ENCODE results near the gene ESRP2. TPM values are rescaled to one million over a fixed set of nuclear protein-coding genes. Genes with fewer than 3 reads are reported as not detected.

The ESRP2 gene
- polyA plus RNA-seq, 2 donors = 80.5 to 90.5 TPM

- Histone ChIP-seq H3K36me3 (ENCODE audit: control insufficient read depth in 2 of 2, insufficient read depth in 2 of 2, low read length in 1 of 2) (no peaks in the 10 kb centered on the region), H3K4me3 (ENCODE audit: low read depth in 1 of 2, low read length in 2 of 2) (no peak overlapping the region), H3K9me3 (ENCODE audit: control insufficient read depth in 2 of 2, insufficient read depth in 1 of 2, low read depth in 1 of 2, low read length in 1 of 2) (no peaks in the 10 kb centered on the region), H3K27ac (ENCODE audit: low read depth in 2 of 2, low read length in 1 of 2) (no peak overlapping the region), H3K27me3 (ENCODE audit: control insufficient read depth in 1 of 2, insufficient read depth in 2 of 2, low read length in 2 of 2) (no peaks in the 10 kb centered on the region), H3K4me1 (ENCODE audit: control insufficient read depth in 2 of 2, insufficient read depth in 2 of 2, low read length in 1 of 2) (peaks cover 6 to 23% of the 10 kb centered on the region in 2 donors)
- 81 to 83% methylated on average over 9 of the region's 9 CpGs for WGBS, 2 donors
Observed at GRCh38 chr16:68242926-68243858, 7.3 kb upstream of the ESRP2 start.

- no peak overlapping the region for H3K4me3 ChIP-seq (ENCODE audit: low read depth in 1 of 2, low read length in 2 of 2)
- peaks cover 6 to 24% of the 10 kb centered on the region in 2 donors for H3K4me1 ChIP-seq (ENCODE audit: control insufficient read depth in 2 of 2, insufficient read depth in 2 of 2, low read length in 1 of 2)
- no peaks in the 10 kb centered on the region for H3K36me3 ChIP-seq (ENCODE audit: control insufficient read depth in 2 of 2, insufficient read depth in 2 of 2, low read length in 1 of 2)
- no peaks in the 10 kb centered on the region for H3K27me3 ChIP-seq (ENCODE audit: control insufficient read depth in 1 of 2, insufficient read depth in 2 of 2, low read length in 2 of 2)
- no peak overlapping the region for H3K27ac ChIP-seq (ENCODE audit: low read depth in 2 of 2, low read length in 1 of 2)
- no peaks in the 10 kb centered on the region for H3K9me3 ChIP-seq (ENCODE audit: control insufficient read depth in 2 of 2, insufficient read depth in 1 of 2, low read depth in 1 of 2, low read length in 1 of 2)
- WGBS, 2 donors = 85 to 86% methylated on average over 7 of the region's 7 CpGs
Observed at GRCh38 chr16:68242085-68242484, 6.2 kb upstream of the ESRP2 start.

GRCh38 chr16:68238029-68238345, 2.1 kb upstream of the ESRP2 start:
- peak overlapping the region; percentile 94 to 98 for H3K27ac ChIP-seq (ENCODE audit: low read depth in 2 of 2, low read length in 1 of 2)
- whole genome bisulfite sequencing, 2 donors = 11 to 14% methylated on average over 20 of the region's 20 CpGs
- peaks cover 0 to 2% of the 10 kb centered on the region in 2 donors for H3K36me3 ChIP-seq (ENCODE audit: control insufficient read depth in 2 of 2, insufficient read depth in 2 of 2, low read length in 1 of 2)
- H3K4me3 ChIP-seq (ENCODE audit: low read depth in 1 of 2, low read length in 2 of 2) = peak overlapping the region; percentile 57 to 86
- peaks cover 0 to 11% of the 10 kb centered on the region in 2 donors for H3K4me1 ChIP-seq (ENCODE audit: control insufficient read depth in 2 of 2, insufficient read depth in 2 of 2, low read length in 1 of 2)
- no peaks in the 10 kb centered on the region for H3K27me3 ChIP-seq (ENCODE audit: control insufficient read depth in 1 of 2, insufficient read depth in 2 of 2, low read length in 2 of 2)
- H3K9me3 ChIP-seq (ENCODE audit: control insufficient read depth in 2 of 2, insufficient read depth in 1 of 2, low read depth in 1 of 2, low read length in 1 of 2) = no peaks in the 10 kb centered on the region

- peak overlapping the region; percentile 97 to 98 for H3K27ac ChIP-seq (ENCODE audit: low read depth in 2 of 2, low read length in 1 of 2)
- H3K27me3 ChIP-seq (ENCODE audit: control insufficient read depth in 1 of 2, insufficient read depth in 2 of 2, low read length in 2 of 2) = no peaks in the 10 kb centered on the region
- 0 to 1% methylated on average over 60 to 72 of the region's 72 CpGs for WGBS, 2 donors
- peaks cover 0 to 11% of the 10 kb centered on the region in 2 donors for H3K4me1 ChIP-seq (ENCODE audit: control insufficient read depth in 2 of 2, insufficient read depth in 2 of 2, low read length in 1 of 2)
- H3K36me3 ChIP-seq (ENCODE audit: control insufficient read depth in 2 of 2, insufficient read depth in 2 of 2, low read length in 1 of 2) = peaks cover 3% of the 10 kb centered on the region in 2 donors
- H3K9me3 ChIP-seq (ENCODE audit: control insufficient read depth in 2 of 2, insufficient read depth in 1 of 2, low read depth in 1 of 2, low read length in 1 of 2) = no peaks in the 10 kb centered on the region
- peak overlapping the region; percentile 61 to 86 for H3K4me3 ChIP-seq (ENCODE audit: low read depth in 1 of 2, low read length in 2 of 2)
Observed at GRCh38 chr16:68237243-68238028, 1.5 kb upstream of the ESRP2 start.

GRCh38 chr16:68236826-68237242, 907 bp upstream of the ESRP2 start:
- Histone ChIP-seq H3K27me3 (ENCODE audit: control insufficient read depth in 1 of 2, insufficient read depth in 2 of 2, low read length in 2 of 2) (no peaks in the 10 kb centered on the region), H3K4me1 (ENCODE audit: control insufficient read depth in 2 of 2, insufficient read depth in 2 of 2, low read length in 1 of 2) (peaks cover 0 to 11% of the 10 kb centered on the region in 2 donors), H3K36me3 (ENCODE audit: control insufficient read depth in 2 of 2, insufficient read depth in 2 of 2, low read length in 1 of 2) (peaks cover 8 to 9% of the 10 kb centered on the region in 2 donors), H3K4me3 (ENCODE audit: low read depth in 1 of 2, low read length in 2 of 2) (peak overlapping the region; percentile 61 to 86), H3K27ac (ENCODE audit: low read depth in 2 of 2, low read length in 1 of 2) (peak overlapping the region; percentile 91 to 97), H3K9me3 (ENCODE audit: control insufficient read depth in 2 of 2, insufficient read depth in 1 of 2, low read depth in 1 of 2, low read length in 1 of 2) (no peaks in the 10 kb centered on the region)
- WGBS, 2 donors = 7 to 10% methylated on average over 20 to 21 of the region's 21 CpGs

GRCh38 chr16:68236137-68236825, 354 bp upstream of the ESRP2 start:
- Histone ChIP-seq H3K4me1 (ENCODE audit: control insufficient read depth in 2 of 2, insufficient read depth in 2 of 2, low read length in 1 of 2) (peaks cover 0 to 11% of the 10 kb centered on the region in 2 donors), H3K27me3 (ENCODE audit: control insufficient read depth in 1 of 2, insufficient read depth in 2 of 2, low read length in 2 of 2) (no peaks in the 10 kb centered on the region), H3K36me3 (ENCODE audit: control insufficient read depth in 2 of 2, insufficient read depth in 2 of 2, low read length in 1 of 2) (peaks cover 8 to 14% of the 10 kb centered on the region in 2 donors), H3K27ac (ENCODE audit: low read depth in 2 of 2, low read length in 1 of 2) (peak overlapping the region; percentile 91 to 98), H3K4me3 (ENCODE audit: low read depth in 1 of 2, low read length in 2 of 2) (peak overlapping the region; percentile 61 to 86), H3K9me3 (ENCODE audit: control insufficient read depth in 2 of 2, insufficient read depth in 1 of 2, low read depth in 1 of 2, low read length in 1 of 2) (no peaks in the 10 kb centered on the region)
- WGBS, 2 donors = 9% methylated on average over 38 to 45 of the region's 45 CpGs

DNA sequence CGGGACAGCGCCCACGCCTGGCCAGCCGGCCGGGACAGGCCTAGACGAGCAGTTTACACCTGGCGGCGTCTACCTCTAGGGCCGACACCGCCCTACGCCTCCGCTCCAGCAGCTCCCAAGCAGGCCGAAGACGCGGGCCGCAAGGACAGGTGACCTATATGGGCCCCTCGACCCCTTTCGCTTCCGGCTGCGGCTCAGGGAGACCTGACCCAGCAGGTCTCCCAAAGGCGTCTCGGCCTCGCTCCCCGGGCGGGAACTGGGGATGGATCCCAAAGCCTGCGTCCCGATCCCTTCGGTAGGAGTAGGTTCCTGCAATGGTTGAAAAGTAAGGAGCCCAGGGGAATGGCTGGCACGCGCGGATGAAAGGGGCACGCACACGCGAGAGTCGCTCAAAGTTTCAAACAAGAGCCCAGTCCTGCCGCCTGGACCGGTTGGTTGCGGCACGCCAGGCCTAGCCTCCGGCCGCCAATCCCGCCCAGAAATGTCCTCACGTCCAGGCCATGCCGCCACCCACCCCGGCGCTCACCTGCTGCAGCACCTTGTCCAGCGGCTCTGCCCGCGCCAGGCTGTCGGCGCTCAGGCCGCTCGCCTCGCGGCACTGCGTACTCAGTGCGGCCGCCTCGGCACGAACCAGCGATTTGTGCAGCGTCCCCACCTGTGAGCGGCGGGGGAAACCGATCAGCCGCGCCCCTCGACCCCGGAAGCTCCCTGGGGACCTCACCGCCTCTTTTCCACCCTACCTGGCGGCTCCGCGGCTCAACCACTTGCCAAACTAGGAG, 630 bp downstream of the ESRP2 start:
- H3K9me3 ChIP-seq (ENCODE audit: control insufficient read depth in 2 of 2, insufficient read depth in 1 of 2, low read depth in 1 of 2, low read length in 1 of 2) = no peaks in the 10 kb centered on the region
- H3K4me3 ChIP-seq (ENCODE audit: low read depth in 1 of 2, low read length in 2 of 2) = peak overlapping the region; percentile 61 to 86
- H3K4me1 ChIP-seq (ENCODE audit: control insufficient read depth in 2 of 2, insufficient read depth in 2 of 2, low read length in 1 of 2) = peaks cover 0 to 11% of the 10 kb centered on the region in 2 donors
- WGBS, 2 donors = 28 to 33% methylated on average over 70 to 73 of the region's 73 CpGs
- peaks cover 8 to 24% of the 10 kb centered on the region in 2 donors for H3K36me3 ChIP-seq (ENCODE audit: control insufficient read depth in 2 of 2, insufficient read depth in 2 of 2, low read length in 1 of 2)
- peak overlapping the region; percentile 91 to 98 for H3K27ac ChIP-seq (ENCODE audit: low read depth in 2 of 2, low read length in 1 of 2)
- no peaks in the 10 kb centered on the region for H3K27me3 ChIP-seq (ENCODE audit: control insufficient read depth in 1 of 2, insufficient read depth in 2 of 2, low read length in 2 of 2)

DNA sequence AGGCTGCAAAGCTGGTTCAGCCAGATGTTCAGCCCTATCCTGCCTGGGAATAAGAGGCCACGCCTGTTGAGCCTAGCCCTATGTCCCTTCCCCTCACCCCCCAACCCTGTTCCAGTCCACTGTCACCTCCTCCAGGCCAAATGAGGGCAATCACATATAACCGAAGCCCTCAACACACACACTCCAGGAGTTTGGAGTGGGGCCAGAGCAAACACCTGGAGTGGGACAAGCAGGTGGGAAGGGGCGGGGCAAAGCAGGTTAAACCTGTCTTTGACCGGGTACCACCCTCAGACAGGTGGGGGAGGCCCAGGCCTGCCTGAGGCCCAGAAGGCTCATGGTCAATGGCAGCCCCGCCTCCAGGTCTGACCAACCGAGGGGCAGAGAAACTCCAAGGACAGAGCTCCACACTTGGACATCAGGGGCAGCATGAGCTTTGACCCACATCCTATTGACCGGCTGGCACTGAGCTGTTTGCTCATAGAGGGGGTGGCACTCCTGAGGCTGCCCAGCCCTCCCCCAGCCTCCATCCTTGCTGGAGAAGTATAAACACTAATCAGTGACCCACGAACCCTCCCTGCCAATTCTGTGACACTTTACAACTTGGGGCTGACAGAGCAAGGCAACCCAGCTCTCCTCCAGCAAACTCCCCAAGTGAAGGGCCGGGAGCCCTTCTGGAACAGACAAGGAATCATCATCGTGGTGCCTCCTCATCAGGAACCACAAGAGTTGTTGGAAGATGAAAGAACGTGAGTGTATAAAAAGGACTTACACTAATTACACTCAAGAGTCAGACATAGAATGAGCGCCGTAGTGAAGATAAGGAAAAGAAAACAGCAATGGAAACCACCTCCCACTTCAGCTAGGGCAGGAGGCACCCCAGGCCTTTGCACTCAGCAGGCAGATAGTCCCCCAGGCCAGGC, 1.5 kb downstream of the ESRP2 start:
- peaks cover 0 to 6% of the 10 kb centered on the region in 2 donors for H3K4me1 ChIP-seq (ENCODE audit: control insufficient read depth in 2 of 2, insufficient read depth in 2 of 2, low read length in 1 of 2)
- no peaks in the 10 kb centered on the region for H3K27me3 ChIP-seq (ENCODE audit: control insufficient read depth in 1 of 2, insufficient read depth in 2 of 2, low read length in 2 of 2)
- no peaks in the 10 kb centered on the region for H3K9me3 ChIP-seq (ENCODE audit: control insufficient read depth in 2 of 2, insufficient read depth in 1 of 2, low read depth in 1 of 2, low read length in 1 of 2)
- 32 to 37% methylated on average over 13 of the region's 13 CpGs for WGBS, 2 donors
- peaks cover 8 to 30% of the 10 kb centered on the region in 2 donors for H3K36me3 ChIP-seq (ENCODE audit: control insufficient read depth in 2 of 2, insufficient read depth in 2 of 2, low read length in 1 of 2)
- H3K4me3 ChIP-seq (ENCODE audit: low read depth in 1 of 2, low read length in 2 of 2) = peak overlapping the region; percentile 61 to 86
- H3K27ac ChIP-seq (ENCODE audit: low read depth in 2 of 2, low read length in 1 of 2) = peak overlapping the region; percentile 91 to 98

All from esophagus (tissue), 2 donors.